Panc1 (cell line): Measurements from ENCODE around the gene BCS1L.

Experiments used
- POLR2AphosphoS5 ChIP-seq: IDR thresholded peaks from 2 replicates; pipeline ENCODE4 v1.6.1; 2012; ENCODE audit warnings: mild to moderate bottlenecking, low read depth, low read length, moderate library complexity
- TCF7L2 ChIP-seq: IDR thresholded peaks from 2 replicates; pipeline ENCODE4 v1.6.1; 2011; ENCODE audit warnings: mild to moderate bottlenecking, low read depth, low read length, inconsistent platforms
- TF ChIP-seq, protein P1 (sequence below): fragments of 450-650 bp; IDR thresholded peaks from 2 replicates; pipeline ENCODE4 v1.5.1; 2017; ENCODE audit warnings: mild to moderate bottlenecking
- TF ChIP-seq, protein P2 (sequence below), 2 experiments: IDR thresholded peaks; 2 replicates each; pipeline ENCODE4 v1.6.1; 2011 to 2012; ENCODE audit warnings: low read depth in 2 of 2, control low read depth in 1 of 2, low read length in 1 of 2, mild to moderate bottlenecking in 1 of 2, moderate library complexity in 1 of 2; ENCODE audit not compliant: insufficient read depth in 1 of 2

DNA sequence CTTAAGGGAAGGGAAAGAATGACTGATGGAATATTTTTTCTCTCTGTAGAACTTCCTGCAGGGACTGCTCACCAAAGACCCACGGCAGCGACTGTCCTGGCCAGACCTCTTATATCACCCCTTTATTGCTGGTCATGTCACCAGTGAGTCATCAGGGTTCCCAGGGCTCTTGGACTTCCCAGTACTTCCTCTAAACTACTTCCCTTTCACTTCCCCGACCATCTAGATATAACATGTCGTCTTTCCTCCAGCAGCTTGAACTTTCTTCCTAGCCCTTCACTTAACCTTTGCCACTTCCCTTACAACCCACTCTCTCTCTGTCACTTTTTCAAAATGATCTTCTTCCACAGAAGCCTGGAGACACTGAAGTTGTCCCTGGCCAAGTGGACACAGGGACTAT, 19.6 kb downstream of the BCS1L start:
- TF ChIP-seq, protein P1, sequence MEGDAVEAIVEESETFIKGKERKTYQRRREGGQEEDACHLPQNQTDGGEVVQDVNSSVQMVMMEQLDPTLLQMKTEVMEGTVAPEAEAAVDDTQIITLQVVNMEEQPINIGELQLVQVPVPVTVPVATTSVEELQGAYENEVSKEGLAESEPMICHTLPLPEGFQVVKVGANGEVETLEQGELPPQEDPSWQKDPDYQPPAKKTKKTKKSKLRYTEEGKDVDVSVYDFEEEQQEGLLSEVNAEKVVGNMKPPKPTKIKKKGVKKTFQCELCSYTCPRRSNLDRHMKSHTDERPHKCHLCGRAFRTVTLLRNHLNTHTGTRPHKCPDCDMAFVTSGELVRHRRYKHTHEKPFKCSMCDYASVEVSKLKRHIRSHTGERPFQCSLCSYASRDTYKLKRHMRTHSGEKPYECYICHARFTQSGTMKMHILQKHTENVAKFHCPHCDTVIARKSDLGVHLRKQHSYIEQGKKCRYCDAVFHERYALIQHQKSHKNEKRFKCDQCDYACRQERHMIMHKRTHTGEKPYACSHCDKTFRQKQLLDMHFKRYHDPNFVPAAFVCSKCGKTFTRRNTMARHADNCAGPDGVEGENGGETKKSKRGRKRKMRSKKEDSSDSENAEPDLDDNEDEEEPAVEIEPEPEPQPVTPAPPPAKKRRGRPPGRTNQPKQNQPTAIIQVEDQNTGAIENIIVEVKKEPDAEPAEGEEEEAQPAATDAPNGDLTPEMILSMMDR: no peak
- TF ChIP-seq POLR2AphosphoS5 (no peak), TCF7L2 (no peak)
- TF ChIP-seq, protein P2, sequence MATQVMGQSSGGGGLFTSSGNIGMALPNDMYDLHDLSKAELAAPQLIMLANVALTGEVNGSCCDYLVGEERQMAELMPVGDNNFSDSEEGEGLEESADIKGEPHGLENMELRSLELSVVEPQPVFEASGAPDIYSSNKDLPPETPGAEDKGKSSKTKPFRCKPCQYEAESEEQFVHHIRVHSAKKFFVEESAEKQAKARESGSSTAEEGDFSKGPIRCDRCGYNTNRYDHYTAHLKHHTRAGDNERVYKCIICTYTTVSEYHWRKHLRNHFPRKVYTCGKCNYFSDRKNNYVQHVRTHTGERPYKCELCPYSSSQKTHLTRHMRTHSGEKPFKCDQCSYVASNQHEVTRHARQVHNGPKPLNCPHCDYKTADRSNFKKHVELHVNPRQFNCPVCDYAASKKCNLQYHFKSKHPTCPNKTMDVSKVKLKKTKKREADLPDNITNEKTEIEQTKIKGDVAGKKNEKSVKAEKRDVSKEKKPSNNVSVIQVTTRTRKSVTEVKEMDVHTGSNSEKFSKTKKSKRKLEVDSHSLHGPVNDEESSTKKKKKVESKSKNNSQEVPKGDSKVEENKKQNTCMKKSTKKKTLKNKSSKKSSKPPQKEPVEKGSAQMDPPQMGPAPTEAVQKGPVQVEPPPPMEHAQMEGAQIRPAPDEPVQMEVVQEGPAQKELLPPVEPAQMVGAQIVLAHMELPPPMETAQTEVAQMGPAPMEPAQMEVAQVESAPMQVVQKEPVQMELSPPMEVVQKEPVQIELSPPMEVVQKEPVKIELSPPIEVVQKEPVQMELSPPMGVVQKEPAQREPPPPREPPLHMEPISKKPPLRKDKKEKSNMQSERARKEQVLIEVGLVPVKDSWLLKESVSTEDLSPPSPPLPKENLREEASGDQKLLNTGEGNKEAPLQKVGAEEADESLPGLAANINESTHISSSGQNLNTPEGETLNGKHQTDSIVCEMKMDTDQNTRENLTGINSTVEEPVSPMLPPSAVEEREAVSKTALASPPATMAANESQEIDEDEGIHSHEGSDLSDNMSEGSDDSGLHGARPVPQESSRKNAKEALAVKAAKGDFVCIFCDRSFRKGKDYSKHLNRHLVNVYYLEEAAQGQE (IDR thresholded peaks at IDR 0.05; ENCODE audit: insufficient read depth in 1 of 2, low read depth in 2 of 2, low read length in 1 of 2): no peak
